Brain pericyte (primary cell): ENCODE data around the gene CEP128.
"Not testable (repeated sequence)": the region's sequence is repeated elsewhere in the genome, so short reads cannot be mapped to it uniquely, and the experiment has no call there.

Experiments
- DNase-seq: peaks from one replicate; pipeline ENCODE4 v3.0.0-alpha.2; 2012; ENCODE audit warnings: low read depth, low spot score

CEP128 gene

DNA sequence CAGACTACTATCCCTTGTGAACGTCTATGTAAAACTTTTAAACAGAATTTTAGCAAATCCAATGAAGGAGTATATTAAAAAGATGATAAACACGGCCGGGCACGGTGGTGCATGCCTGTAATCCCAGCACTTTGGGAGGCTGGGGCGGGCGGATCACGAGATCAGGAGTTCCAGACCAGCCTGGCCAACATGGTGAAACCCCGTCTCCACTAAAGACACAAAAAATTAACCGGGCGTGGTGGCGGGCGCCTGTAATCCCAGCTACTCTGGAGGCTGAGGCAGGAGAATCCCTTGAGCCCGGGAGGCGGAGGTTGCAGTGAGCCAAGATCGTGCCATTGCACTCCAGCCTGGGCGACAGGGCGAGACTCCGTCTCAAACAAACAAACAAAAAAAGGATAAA, 11.7 kb upstream of the CEP128 start:
- DNase-seq, result not testable (repeated sequence)

- no peak for DNase-seq
Observed at GRCh38 chr14:80951491-80951890, 10.0 kb upstream of the CEP128 start.

- no peak for DNase-seq
Observed at GRCh38 chr14:80948291-80948690, 6.8 kb upstream of the CEP128 start.

DNA sequence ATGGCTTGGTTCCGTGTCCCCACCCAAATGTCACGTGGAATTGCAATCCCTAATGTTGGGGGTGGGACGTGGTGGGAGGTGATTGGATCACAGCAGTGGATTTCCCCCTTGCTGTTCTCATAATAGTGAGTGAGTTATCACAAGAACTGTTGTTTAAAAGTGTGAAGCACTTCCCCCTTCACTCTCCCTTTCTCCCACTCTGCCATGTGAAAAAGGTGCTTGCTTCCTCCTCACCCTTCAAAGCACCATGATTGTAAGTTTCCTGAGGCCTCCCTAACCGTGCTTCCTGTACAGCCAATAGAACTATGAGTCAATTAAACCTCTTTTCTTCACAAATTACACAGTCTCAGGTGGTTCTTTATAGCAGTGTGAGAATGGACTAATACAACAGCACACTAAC, 5.3 kb upstream of the CEP128 start:
- DNase-seq, result no peak

GRCh38 chr14:80946187-80946586, 4.6 kb upstream of the CEP128 start:
- DNase-seq, result no peak

DNA sequence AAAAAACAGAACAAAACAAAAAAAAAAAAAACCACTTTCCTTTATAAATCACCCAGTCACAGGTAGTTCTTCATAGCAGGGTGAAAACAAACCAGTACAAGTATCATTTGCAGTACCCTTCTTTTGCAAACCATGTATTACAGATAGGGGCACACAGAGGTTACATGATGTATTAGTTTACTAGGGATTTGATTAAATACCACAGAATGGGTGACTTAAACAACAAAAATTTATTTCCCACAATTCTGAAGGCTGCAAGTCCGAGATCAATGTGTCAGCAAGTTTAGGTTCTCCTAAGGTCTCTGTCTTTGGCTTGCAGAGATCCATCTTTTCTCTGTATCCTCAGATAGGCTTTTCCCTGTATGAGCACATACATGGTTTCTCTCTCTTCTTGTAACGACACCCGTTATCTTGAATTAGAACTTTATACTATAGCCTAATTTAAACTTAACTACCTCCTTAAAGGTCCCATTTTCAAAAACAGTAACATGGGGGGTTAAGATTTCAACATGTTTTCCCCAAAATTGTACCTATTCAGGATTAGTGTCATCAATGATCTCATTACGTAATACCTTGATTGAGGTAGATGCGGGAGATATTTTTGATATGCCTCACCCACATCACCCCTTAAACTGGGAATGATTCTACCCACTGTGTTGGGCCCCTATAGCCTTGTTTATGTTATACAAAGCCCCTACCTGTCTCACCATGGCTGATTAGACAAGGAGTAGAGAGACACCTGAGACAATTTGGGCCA, 3.5 kb upstream of the CEP128 start:
- no peak for DNase-seq

DNA sequence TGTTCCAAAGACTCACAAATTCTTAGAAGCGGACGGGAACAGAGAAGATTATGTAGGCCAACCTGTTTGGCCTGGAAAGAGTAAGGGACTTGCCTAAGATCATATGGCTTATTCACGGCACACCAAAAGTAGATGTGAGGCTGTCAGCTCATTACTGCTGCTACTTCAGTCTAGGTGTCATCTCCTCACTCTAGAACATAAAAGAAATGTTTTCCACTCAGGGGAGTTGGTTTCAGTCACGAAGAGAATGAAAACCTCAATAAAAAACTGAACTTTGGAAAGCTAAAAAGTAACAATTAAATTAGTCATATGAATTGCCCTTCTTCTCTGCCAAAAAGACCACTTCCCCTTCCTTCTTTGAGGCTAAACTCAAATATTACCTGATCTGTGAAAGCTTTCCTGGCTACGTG, 658 bp upstream of the CEP128 start:
- DNase-seq, result no peak

- no peak for DNase-seq
Observed at GRCh38 chr14:80940146-80940545, 1.4 kb downstream of the CEP128 start.

- DNase-seq, result no peak
Observed at GRCh38 chr14:80933686-80934085, 7.9 kb downstream of the CEP128 start.

GRCh38 chr14:80933282-80933681, 8.3 kb downstream of the CEP128 start:
- DNase-seq, result no peak

GRCh38 chr14:80930836-80931389, 10.6 kb downstream of the CEP128 start:
- DNase-seq, result no peak

DNA sequence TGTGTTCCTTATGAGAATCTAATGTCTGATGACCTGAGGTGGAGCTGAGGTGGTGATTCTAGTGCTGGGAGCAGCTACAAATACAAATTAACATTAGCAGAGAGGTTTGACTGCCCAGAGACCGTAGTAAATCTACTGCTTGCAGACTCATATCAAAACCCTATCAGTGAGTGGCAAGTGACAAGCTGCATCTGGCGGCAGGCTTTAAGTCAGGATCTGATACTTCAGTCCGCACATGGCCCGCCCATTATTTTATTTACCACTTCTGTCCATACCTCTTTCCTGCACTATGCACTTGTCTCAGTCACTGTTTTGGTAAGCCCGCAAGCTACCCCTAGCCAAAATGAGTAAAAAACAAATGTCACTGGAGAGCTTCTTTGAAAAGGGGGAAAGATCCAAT, 11.4 kb downstream of the CEP128 start:
- no peak for DNase-seq

DNA sequence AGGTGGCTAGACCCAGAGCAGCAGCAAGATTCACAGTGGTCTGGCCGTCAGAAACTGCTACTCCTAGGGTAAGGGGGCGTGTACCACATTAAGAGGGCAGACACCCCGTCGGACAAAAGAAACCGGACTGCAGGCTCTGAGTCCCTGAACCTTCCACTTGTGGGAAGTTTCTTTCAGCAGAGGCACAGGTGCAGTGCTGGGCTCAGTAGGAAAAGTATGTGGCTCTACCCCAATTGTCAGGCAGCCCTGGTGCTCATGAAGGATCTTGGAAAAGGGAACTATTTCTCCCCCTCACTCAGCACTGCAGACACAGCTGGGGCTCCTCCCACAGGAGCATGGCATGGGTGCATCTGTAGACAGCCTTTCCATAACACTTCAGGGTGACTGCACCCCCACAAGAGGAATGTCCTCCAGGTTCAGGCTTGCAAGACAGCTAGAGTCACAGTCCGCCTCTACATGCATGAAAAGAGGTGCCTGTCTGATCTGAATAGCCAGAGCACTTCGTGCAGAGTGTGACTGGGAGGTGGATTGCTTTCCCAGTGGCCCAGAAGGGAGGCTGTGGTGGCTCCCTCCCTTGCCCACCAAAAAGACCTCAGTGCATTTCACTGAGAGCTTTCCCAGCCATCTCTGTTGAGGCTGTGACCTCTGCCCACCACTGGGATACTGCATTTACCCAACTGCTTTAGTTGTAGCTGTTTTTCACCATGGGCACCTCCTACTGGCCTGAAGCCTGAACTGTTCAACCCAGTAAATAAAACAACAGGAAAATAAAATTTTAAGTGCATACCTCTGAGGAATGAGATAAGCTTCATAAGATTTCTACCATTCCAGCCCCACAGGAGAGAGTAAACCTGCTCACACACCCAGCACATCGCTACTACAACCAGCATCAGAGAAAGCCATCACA, 14.2 kb downstream of the CEP128 start:
- DNase-seq, result no peak

- DNase-seq, result no peak
Observed at GRCh38 chr14:80926397-80927082, 15.0 kb downstream of the CEP128 start.

- no peak for DNase-seq
Observed at GRCh38 chr14:80924365-80925103, 17.0 kb downstream of the CEP128 start.

DNA sequence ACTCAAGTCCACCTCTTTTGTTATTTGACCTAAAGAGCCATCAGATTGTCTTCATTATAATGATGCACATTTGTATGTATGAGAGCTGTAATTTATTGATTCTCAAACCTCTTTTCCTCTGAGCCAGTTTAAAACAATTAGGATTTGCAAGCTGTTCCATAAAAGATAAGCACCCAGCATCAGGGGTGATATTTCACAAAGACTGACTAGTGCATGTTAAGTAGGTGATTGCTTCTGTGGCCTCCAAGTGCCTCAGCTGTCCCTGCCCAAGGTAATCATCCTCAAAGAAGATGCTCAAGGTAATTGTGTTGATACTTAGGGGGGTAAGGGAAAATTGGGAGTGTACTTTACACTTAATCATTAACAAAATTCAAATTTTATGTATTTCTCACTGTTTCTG, 18.2 kb downstream of the CEP128 start:
- DNase-seq, result no peak

GRCh38 chr14:80919622-80920021, 21.9 kb downstream of the CEP128 start:
- no peak for DNase-seq

DNA sequence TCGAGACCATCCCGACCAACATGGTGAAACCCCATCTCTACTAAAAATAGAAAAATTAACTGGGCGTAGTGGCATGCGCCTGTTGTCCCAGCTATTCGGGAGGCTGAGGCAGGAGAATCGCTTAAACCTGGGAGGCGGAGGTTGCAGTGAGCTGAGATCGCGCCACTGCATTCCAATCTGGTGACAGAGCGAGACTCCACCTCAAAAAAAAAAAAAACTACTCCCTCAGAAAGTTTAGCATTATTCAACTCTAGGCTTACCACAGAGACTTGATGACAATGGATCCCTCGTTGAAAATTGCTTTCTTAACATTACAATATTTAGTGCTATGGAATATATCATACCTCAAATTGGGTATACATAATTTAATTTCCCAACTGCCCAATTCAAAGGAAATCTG, 29.5 kb downstream of the CEP128 start:
- DNase-seq, result not testable (repeated sequence)

DNA sequence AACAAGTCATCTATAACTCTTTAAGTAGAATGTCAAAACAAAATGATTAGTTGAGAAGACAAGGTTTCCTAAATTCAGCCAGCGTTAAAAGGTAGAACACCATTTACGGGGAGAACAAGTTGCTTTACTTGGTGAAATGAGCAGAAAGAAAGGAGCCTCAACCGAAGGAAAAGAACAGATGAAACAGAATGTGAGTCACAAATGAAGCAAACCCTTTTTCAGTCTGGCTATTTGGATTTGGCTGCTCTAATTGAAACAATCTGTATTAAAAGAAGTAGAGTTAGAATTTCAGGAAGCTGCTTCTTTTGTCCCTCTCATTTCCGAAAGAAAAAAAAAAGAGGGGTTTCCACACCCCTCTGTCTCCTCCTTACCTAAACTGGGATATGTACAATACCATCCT, 34.6 kb downstream of the CEP128 start:
- no peak for DNase-seq

GRCh38 chr14:80906336-80906735, 35.2 kb downstream of the CEP128 start:
- no peak for DNase-seq

GRCh38 chr14:80902608-80903007, 38.9 kb downstream of the CEP128 start:
- DNase-seq, result no peak
